ENCODE measurements around the gene GPATCH2.
"Not testable (repeated sequence)": the region's sequence is repeated elsewhere in the genome, so short reads cannot be mapped to it uniquely, and the experiment has no call there.

The GPATCH2 gene

GRCh38 chr1:217585577-217585976 lies 45.3 kb downstream of the GPATCH2 start:
- H3K27ac ChIP-seq = no peak overlapping the region
- H3K4me3 ChIP-seq = no peak overlapping the region

GRCh38 chr1:217584286-217584811 lies 46.5 kb downstream of the GPATCH2 start:
- not testable (repeated sequence) for H3K27ac ChIP-seq, H3K4me3 ChIP-seq

DNA sequence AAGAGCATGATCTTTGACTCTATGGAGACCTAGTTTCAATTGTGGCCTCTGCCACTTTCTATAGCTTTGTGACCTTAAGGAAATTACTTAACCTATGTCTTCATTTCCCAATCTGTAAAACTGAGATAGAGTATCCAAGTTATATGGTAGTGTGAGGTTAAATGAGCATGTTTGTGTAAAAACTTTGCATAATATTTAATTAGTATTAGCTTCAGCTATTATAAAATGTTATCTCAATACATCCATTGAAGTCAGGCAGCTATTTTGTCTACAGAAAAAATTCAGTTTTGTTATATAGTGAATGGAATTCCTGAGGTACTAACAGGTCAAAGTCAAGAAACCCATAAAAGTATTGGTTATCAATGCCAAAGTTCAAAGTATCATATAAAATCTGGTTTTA lies 53.6 kb downstream of the GPATCH2 start:
- H3K4me3 ChIP-seq = no peak overlapping the region
- no peak overlapping the region for H3K27ac ChIP-seq

DNA sequence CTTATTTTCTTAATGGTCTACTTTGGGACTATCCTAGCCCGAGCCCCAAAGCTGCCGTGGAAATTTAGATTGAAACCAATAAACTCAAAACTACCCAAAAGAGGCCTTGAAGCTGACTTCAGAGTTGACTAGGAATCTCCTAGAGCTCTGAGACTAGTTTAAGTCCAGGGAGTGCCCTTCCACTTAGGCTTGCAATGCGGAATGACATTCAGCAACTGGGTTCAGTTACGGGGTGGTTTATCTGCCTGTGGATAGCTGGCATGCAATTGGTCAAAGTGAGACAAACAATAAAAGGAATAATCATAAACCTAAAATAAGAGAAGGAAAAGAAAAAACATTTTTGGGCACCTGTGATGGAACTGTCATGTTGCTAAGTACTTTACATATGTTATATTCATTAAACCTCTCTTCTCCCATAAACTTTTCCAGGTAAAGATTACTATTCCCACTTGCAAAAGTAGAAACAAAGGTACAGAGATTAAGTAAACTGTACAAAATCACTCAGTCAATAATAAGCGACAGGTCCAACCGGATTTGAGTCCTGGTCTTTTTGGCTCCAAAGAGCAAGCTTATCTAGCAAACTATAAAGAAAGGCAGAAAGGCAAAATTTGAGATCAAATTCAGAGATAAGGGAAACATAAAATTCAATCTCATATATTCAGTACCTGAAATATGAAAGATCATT lies 56.5 kb downstream of the GPATCH2 start:
- Histone ChIP-seq H3K4me3 (no peak overlapping the region), H3K27ac (no peak overlapping the region)

DNA sequence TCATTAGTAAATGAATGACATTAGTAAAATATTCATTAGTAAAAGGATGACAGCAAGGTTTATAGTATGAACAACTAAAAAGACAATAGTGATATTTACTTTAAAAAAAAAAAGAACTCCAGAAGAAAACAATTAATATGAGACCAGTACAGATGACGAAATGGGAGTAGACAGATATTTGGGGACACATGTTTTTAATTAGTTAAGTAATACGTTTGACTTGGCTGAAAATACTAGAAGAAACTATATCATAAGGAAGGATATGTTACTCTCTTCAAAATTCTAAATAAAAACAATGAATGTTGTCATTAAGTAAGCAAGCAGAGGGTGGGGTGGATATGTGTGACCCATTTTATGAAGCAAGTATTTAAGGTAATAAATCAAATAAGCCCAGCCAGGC lies 61.9 kb downstream of the GPATCH2 start:
- H3K27ac ChIP-seq = no peak overlapping the region
- no peak overlapping the region for H3K4me3 ChIP-seq

- H3K27ac ChIP-seq = no peak overlapping the region
- no peak overlapping the region for H3K4me3 ChIP-seq
Observed at GRCh38 chr1:217568200-217568599, 62.7 kb downstream of the GPATCH2 start.

GRCh38 chr1:217564833-217565232 lies 66.1 kb downstream of the GPATCH2 start:
- no peak overlapping the region for H3K27ac ChIP-seq
- H3K4me3 ChIP-seq = no peak overlapping the region

DNA sequence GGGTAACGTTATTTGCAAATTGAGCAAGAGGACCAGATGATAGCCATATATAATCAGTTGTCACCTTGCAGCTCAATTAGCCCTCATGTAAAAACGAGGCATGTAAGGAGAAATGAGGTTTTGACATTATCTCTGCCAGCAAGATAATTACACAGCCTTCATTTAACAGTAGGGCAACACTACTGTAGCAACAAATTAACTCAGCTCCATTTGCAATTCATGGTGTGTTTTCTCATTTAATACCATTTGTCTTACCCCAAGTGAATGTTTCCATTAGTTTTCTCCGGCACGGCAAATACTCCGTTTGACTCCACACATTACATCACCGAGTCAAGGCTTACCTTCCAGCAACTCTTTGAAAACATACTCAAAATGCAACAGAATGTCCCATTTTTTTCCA lies 66.7 kb downstream of the GPATCH2 start:
- H3K4me3 ChIP-seq = no peak overlapping the region
- H3K27ac ChIP-seq = no peak overlapping the region

DNA sequence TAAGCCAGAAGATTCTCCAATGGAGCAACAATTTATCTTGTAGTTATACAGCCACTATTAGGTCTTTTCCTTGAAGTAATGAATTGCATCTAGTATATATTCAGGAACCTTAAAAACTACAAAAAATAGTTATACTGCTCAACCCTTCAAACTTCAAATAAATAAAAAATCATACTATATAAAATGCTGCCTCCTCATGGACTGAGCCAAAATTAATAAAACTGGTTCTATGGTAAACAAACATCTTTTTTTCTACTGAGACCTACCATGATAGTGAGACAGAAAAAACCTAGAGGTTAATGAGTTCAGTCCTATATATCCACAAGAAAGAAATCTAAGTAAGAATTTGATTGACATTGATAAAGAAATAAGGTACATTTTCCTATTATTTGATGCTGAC lies 67.7 kb downstream of the GPATCH2 start:
- Histone ChIP-seq H3K4me3 (no peak overlapping the region), H3K27ac (no peak overlapping the region)

- H3K4me3 ChIP-seq = no peak overlapping the region
- H3K27ac ChIP-seq = peak overlapping the region in 2 of 21 experiments; percentile 6 to 20
Observed at GRCh38 chr1:217562229-217562878, 68.5 kb downstream of the GPATCH2 start.

- H3K4me3 ChIP-seq = no peak overlapping the region
- no peak overlapping the region for H3K27ac ChIP-seq
Observed at GRCh38 chr1:217561446-217561845, 69.4 kb downstream of the GPATCH2 start.

- H3K4me3 ChIP-seq = no peak overlapping the region
- H3K27ac ChIP-seq = no peak overlapping the region
Observed at GRCh38 chr1:217554849-217555248, 76.0 kb downstream of the GPATCH2 start.

DNA sequence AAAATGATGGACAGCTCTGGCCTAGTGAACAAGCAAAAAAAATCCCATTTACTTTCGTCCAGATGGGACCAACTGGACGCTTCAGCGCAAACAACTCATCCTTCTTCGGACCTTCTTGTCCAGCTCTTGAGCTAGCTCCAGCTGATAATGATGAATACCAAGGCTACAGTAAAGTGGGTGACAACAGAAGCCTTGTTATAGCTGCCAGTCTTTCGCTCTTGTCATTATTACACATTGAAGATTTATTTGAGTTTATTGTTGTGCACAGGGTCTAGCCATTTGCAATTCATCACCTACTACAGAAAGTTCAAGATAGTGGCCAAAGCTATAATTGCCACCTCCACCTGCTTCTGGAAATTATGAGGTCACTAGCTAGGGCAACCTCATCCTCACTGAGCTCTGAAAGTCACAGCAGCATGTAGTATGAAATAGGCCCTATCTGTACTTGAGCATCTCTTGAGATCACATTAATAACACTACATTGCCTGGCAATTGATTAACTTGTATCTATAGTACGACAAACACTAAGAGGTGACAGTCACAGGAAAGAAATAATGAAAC lies 76.9 kb downstream of the GPATCH2 start:
- H3K27ac ChIP-seq = no peak overlapping the region
- no peak overlapping the region for H3K4me3 ChIP-seq

- H3K4me3 ChIP-seq = no peak overlapping the region
- no peak overlapping the region for H3K27ac ChIP-seq
Observed at GRCh38 chr1:217552339-217552951, 78.4 kb downstream of the GPATCH2 start.

DNA sequence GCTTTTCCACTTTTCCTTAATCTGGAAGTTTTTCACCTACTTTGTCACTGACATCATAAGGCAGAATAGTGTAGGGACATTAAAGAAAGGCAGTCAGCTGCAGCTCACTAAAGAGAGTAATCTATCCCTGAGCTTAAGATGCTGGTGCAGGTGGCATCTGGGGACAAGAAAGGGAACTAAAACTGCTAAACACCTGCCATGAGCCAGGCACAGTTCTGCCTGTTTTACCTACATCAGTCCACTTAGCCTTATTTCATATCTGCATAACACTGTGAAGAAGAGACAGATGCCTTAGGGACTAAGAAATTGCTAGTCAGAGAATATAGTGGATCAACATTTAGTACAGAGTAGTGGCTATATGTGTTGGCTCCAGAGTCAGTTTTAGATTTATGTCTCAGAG lies 88.1 kb downstream of the GPATCH2 start:
- Histone ChIP-seq H3K4me3 (no peak overlapping the region), H3K27ac (no peak overlapping the region)

- Histone ChIP-seq H3K4me3 (no peak overlapping the region), H3K27ac (no peak overlapping the region)
Observed at GRCh38 chr1:217542136-217542777, 88.6 kb downstream of the GPATCH2 start.

DNA sequence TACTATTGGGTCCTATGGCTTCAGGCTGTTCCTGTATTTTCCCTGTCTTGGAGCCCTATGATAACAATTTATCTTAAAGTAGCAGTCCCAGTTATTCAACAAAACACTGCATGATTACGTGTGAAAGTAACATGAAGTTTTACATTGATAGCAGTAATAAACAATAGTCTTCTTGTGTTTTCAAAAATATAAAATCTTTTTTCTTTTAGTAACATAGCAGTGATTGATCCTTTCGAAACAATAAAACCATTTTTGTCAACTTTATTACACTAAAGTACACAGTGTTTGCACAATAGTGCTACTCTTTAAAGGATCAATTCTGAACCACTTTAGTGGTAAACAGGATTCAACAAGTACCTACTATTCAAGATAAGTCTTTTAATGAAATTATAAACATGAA lies 90.6 kb downstream of the GPATCH2 start:
- Histone ChIP-seq H3K27ac (no peak overlapping the region), H3K4me3 (no peak overlapping the region)

DNA sequence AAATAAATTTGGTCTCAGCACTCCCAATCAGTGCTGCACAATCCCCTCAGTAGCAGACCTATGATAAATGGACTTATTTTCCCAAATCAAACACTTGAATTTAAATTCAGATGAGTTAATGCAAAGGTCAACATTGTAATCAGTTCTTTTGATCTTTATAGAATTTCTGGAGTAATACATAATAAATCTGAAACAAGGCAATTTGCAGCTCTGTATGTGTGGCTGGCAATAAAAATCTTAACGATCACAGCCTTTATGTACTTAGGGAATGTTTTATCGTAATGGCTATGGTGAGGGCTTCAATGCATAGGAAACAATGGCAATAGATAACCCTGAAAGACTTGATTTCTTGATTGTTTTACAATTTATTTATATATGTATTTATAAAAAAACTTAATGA lies 91.4 kb downstream of the GPATCH2 start:
- Histone ChIP-seq H3K27ac (no peak overlapping the region), H3K4me3 (no peak overlapping the region)

- Histone ChIP-seq H3K4me3 (no peak overlapping the region), H3K27ac (no peak overlapping the region)
Observed at GRCh38 chr1:217535601-217536377, 95.1 kb downstream of the GPATCH2 start.

DNA sequence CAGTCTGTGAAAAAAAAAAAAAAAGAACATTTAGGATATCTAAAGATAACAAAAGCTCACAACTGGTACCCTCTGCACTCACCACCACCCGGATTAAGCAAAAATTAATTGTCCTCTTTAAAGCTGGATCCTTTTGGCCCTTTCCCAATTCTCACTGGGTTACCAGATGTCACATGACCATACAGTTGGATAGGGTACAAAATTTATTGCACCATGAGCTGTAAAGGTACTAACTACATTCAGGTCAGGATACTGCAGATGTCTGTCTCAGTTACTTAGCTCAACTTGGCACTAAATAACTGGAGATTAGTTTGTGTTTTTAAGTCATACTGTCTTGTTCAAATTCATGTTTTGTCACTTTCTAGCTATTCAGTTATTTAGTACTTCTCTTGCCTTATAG lies 96.3 kb downstream of the GPATCH2 start:
- H3K27ac ChIP-seq = no peak overlapping the region
- H3K4me3 ChIP-seq = no peak overlapping the region

Measured in skin epidermis (tissue), 12 donors.